NCI-H2227 treated with DMSO at 0.1 percent for 48 hours (cell line): ENCODE measurements around the gene WHRN.

Experiments used
- DNase-seq: peaks from one replicate; lab custom pipeline; 2025; lab: John Stamatoyannopoulos, UW

The WHRN gene

GRCh38 chr9:114491430-114492003 is 13.8 kb downstream of the WHRN start:
- DNase-seq, result no peak

- DNase-seq, result no peak
Observed at GRCh38 chr9:114489928-114490327, 15.3 kb downstream of the WHRN start.

DNA sequence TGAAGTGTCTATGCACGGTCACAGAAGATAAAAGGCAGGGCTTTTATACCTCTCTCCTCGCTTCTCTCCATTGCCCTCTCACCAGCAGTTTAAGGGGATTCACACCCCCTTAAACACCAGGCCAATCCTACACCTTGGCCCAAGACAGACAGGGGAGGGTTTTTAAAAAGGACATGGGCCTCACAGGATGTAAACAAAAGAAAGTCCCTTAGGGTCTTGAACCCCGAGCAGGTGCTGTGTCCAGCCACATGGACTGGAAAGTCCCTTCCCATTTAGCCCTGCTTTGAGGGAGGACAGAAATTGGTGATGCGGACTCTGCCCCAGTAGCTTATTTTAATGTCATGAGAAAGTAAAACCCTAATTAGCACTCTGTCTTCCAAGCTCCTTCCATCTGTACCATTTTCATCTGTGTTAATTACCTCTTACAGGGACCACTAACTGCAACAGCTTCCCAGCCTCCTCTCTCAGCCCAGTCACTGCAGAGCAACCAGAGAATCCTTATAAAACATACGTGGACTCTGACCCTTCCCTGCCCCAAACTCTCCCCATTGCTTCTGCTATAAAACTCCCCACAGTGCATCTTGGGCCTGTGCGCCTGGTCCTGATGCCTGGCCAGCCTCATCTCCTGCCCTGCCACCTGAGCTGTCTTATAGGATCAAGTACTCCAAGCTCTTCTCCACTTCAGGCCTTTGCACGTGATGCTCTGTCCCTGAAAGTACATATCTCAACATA is 16.7 kb downstream of the WHRN start:
- DNase-seq, result no peak

GRCh38 chr9:114487607-114488300 is 17.5 kb downstream of the WHRN start:
- DNase-seq, result peak; percentile 18

GRCh38 chr9:114486205-114486963 is 18.9 kb downstream of the WHRN start:
- no peak for DNase-seq

GRCh38 chr9:114484854-114485443 is 20.3 kb downstream of the WHRN start:
- DNase-seq, result no peak

DNA sequence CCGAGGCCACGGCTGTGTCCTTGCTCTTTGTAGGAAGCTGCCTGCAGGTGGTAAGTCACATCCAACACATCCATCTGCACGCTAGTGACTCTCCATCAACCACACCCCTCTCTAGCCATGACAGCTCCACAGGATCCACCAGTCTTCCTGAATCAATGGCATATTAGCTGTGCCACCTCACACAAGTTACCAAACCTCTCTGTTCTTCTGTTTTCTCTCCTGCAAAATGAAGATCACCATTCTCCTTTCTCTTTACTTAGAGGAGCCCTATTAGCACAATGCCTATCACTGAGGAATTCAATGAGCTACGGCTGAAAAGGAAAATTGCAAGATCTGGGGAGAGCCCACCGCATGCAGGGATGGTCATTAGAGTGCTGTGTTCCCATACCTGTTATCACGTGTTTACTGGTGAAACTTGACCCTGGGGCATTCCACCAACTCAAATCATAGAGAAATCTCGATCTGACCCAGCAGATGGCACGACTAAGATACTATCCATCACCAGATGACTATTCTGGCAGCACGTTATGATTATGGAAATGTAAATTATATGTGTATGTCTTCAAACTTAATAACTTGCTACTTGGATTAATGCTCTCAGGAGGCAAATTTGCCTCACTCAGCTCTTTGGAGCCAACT is 20.9 kb downstream of the WHRN start:
- no peak for DNase-seq

GRCh38 chr9:114483499-114483898 is 21.8 kb downstream of the WHRN start:
- DNase-seq, result no peak

- no peak for DNase-seq
Observed at GRCh38 chr9:114482593-114482992, 22.7 kb downstream of the WHRN start.

GRCh38 chr9:114481789-114482188 is 23.5 kb downstream of the WHRN start:
- no peak for DNase-seq

DNA sequence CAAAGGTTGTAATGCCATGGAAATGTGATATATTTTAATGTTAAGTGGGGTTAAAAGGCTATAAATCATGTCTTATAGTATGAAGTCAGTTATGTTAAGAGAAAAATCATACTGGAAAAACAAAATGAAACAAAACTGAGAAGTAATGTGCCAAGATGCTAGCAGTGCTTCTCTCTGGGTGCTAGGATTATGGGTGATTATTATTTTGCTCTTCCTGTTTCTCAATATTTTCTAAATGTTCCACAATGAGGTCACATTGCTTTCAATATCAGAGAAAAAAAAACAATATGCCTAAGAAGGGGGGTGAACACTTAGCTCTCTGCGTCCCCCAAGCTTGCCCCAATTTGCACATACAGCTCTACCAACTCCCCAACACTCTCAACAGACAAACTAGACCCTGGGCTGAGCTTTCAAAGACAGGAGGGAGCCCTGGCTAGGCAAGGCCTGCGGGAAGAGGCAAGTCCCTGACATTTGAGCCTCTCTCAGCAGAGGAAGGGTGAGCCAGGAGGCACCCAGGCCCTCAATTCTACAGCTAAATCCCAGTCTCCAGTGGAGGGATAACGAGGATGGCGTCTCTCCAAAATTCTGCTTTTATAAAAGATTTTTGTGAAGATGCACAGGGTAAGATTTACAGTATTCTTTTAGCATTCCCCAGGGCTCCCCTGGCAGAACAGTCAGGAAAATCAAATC is 24.4 kb downstream of the WHRN start:
- no peak for DNase-seq

DNA sequence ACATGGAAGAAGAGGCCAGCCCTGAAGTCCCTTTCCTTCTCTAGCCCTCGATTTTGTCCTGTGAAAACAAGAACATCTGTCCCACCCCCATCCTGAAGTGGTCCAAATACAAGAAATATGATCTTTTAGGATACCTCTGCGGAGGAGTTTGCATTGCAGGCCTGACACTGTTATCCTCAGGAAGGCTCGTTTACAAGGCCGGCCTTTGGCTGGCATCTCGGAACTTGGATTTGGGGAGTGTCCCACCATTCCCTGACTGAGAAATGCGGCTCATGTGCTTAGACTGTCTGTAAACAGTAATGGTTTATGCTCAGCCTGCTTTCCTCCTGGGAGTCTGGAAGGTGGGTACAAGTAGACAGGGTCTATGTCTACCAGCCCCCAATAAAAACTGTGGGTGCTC is 26.4 kb downstream of the WHRN start:
- no peak for DNase-seq

GRCh38 chr9:114478459-114478858 is 26.8 kb downstream of the WHRN start:
- DNase-seq, result no peak

DNA sequence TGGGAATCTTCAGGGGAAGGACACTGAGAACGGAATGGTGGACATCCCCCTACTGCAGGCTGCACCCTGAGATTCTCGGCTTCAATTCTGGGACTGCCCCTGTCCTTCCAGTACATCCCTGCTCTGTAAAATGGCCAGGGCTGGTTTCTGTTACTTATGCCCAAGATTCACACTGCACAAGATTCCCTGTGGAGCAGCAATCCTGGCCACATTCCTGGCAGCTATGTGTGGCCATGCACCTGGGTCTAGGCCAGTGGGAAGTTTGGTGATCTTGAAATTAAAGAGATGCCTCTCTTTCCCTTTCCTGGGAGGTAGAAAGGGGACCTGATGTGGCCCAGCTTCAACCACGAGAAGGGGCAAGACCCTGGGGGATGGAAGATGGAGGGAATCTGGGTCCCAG is 27.6 kb downstream of the WHRN start:
- DNase-seq, result no peak

GRCh38 chr9:114476891-114477469 is 28.3 kb downstream of the WHRN start:
- no peak for DNase-seq

DNA sequence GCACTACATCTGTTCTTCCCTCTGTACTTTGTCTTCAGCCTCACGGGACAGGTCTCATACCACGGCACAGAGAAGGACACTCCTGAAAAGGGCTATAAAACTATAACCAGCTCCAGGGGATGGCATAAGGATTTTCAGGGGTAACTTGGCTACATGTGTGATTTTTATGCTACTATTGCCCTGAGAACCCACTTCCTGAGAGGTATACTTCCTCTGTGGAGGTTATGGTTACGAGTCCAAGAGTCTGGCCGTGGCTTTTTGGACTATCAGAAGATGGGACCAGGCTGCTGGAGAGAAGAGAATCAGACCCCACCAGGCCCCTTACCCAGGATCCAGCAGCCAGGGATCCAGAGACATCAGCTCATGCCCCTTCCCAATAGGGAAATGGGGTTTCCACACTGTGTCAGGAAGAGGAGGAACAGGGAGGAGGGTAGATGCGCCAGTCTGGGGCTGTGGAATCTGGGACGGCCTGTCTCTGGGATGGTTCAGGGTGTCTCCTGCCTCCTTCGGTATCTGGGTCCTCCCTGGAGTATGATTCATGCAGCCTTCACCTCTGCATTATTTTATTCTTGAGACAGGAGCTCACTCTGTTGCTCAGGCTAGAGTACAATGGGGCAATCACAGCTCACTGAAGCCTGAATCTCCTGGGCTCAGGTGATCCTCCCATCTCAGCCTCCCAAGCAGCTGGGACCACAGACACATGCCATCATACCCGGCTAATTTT is 29.7 kb downstream of the WHRN start:
- DNase-seq, result no peak

DNA sequence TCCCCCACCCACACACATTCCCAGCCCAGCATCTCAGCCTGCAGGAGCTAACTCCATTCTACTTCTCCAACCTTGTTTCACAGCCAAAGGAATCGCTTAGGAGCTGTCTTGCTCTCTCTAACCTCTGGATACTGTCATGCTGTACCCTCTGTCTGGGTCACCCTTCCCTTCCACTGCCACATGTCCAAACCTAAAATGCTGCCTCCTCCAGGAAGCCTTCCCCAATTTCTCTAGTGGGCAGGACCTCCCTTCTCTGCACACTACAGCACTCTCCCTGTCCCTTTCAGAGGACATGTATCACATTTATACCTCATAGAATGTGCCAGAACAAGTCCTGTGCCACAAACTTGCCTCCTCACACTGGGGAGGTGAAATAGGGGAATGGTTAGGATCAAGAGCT is 30.8 kb downstream of the WHRN start:
- DNase-seq, result no peak

GRCh38 chr9:114473447-114473801 is 31.8 kb downstream of the WHRN start:
- DNase-seq, result no peak

- DNase-seq, result no peak
Observed at GRCh38 chr9:114472765-114473446, 32.4 kb downstream of the WHRN start.

- no peak for DNase-seq
Observed at GRCh38 chr9:114471157-114471556, 34.1 kb downstream of the WHRN start.
